A549 (cell line): Measurements from ENCODE around the gene SLBP. TPM values are rescaled to one million over a fixed set of nuclear protein-coding genes. Genes with fewer than 3 reads are reported as not detected.

ENCODE experiments used
- ATAC-seq, 2 experiments: fragments of 200-7000 bp in 1 of 2; fragments of >200 bp in 1 of 2; cut with Nextera tagmentation in 1 of 2; cut with Tn5 transposase in 1 of 2; 3 replicates each; pipeline versions ENCODE4 v1.8.0 to v1.9.1; 2018 to 2020; ENCODE audit warnings: mild to moderate bottlenecking in 1 of 2, moderate library complexity in 1 of 2
- CTCF ChIA-PET: fragments of 300-600 bp; sonication (Branson Sonifier 250); formaldehyde crosslinking; extraction: SDS; loops from one replicate; lab custom pipeline; 2021; ENCODE audit warnings: antibody characterized with exemption, inconsistent platforms; lab: Yijun Ruan, JAX
- POLR2A ChIA-PET: fragments of 350-600 bp; formaldehyde crosslinking; extraction: SDS; loops from one replicate; lab custom pipeline; 2021; ENCODE audit warnings: antibody characterized with exemption, inconsistent platforms; lab: Yijun Ruan, JAX
- DNase-seq, 2 experiments: peaks; one replicate each; pipeline versions ENCODE4 v3.0.0 to v3.0.0-alpha.2; 2011 to 2016; ENCODE audit warnings: low read depth in 1 of 2, low spot score in 1 of 2
- FAIRE-seq: peaks from 2 replicates; lab custom pipeline; 2011; peaks lifted over from hg19 to GRCh38; lab: Jason Lieb, UNC
- H3K27ac ChIP-seq, 2 experiments: fragments of >200 bp; sonication (Bioruptor Twin); formaldehyde crosslinking; 3 replicates each; pipeline ENCODE4 v1.5.1; 2016 to 2017
- H3K4me1 ChIP-seq: fragments of >200 bp; sonication (Bioruptor Twin); formaldehyde crosslinking; 3 replicates; pipeline ENCODE4 v1.6.1; 2016
- H3K4me2 ChIP-seq: fragments of >200 bp; sonication (Bioruptor Twin); formaldehyde crosslinking; 3 replicates; pipeline ENCODE4 v1.6.1; 2016
- H3K4me3 ChIP-seq: fragments of >200 bp; sonication (Bioruptor Twin); formaldehyde crosslinking; 3 replicates; pipeline ENCODE4 v1.5.1; 2016
- H3K9me3 ChIP-seq: fragments of >200 bp; sonication (Bioruptor Twin); formaldehyde crosslinking; 3 replicates; pipeline ENCODE4 v1.6.1; 2016
- ATOH8 ChIP-seq: fragments of 250-450 bp; sonication (Bioruptor Pico); IDR thresholded peaks from 2 replicates; pipeline ENCODE4 v1.5.0; 2020; ENCODE audit warnings: low read depth, mild to moderate bottlenecking, moderate library complexity
- BCL3 ChIP-seq: fragments of >200 bp; sonication (Bioruptor Twin); formaldehyde crosslinking; IDR thresholded peaks from 3 replicates; pipeline ENCODE4 v1.6.1; 2016
- CBX2 ChIP-seq: fragments of 200-600 bp; sonication (generic); IDR thresholded peaks from 2 replicates; pipeline ENCODE4 v1.6.1; 2016; ENCODE audit warnings: low read depth, mild to moderate bottlenecking, borderline replicate concordance
- CBX8 ChIP-seq: fragments of 200-600 bp; sonication (generic); IDR thresholded peaks from 2 replicates; pipeline ENCODE4 v1.6.1; 2016
- CHD4 ChIP-seq: fragments of 200-600 bp; sonication (generic); IDR thresholded peaks from 2 replicates; pipeline ENCODE4 v1.6.1; 2016; ENCODE audit warnings: antibody characterized with exemption, mild to moderate bottlenecking, borderline replicate concordance
- CTCF ChIP-seq: fragments of >200 bp; sonication (Bioruptor Twin); formaldehyde crosslinking; IDR thresholded peaks from 3 replicates; pipeline ENCODE4 v1.5.1; 2016
- EHF ChIP-seq: fragments of 250-450 bp; sonication (Bioruptor Pico); IDR thresholded peaks from 2 replicates; pipeline ENCODE4 v1.5.0; 2020; ENCODE audit warnings: mild to moderate bottlenecking
- ELK1 ChIP-seq: fragments of 150-350 bp; IDR thresholded peaks from 2 replicates; pipeline ENCODE4 v1.6.1; 2014; ENCODE audit warnings: low read depth, mild to moderate bottlenecking, low read length
- ESRRA ChIP-seq: fragments of 150-350 bp; IDR thresholded peaks from 2 replicates; pipeline ENCODE4 v1.6.1; 2014; ENCODE audit warnings: mild to moderate bottlenecking, low read length, borderline replicate concordance
- FOSB ChIP-seq: fragments of 250-450 bp; sonication (Bioruptor Pico); IDR thresholded peaks from 2 replicates; pipeline ENCODE4 v1.5.0; 2020; ENCODE audit warnings: mild to moderate bottlenecking, moderate library complexity
- FOXS1 ChIP-seq: fragments of 250-450 bp; sonication (Bioruptor Pico); IDR thresholded peaks from 2 replicates; pipeline ENCODE4 v1.5.0; 2020; ENCODE audit warnings: mild to moderate bottlenecking, moderate library complexity
- HEYL ChIP-seq: fragments of 250-450 bp; sonication (Bioruptor Pico); IDR thresholded peaks from 2 replicates; pipeline ENCODE4 v1.8.0; 2021; ENCODE audit warnings: mild to moderate bottlenecking, moderate library complexity
- HOXA7 ChIP-seq: fragments of 250-450 bp; sonication (Bioruptor Pico); IDR thresholded peaks from 2 replicates; pipeline ENCODE4 v1.5.0; 2020; ENCODE audit warnings: mild to moderate bottlenecking, moderate library complexity
- HOXB13 ChIP-seq: fragments of 250-450 bp; sonication (Bioruptor Pico); IDR thresholded peaks from 2 replicates; pipeline ENCODE4 v1.5.0; 2020; ENCODE audit warnings: low read depth, mild to moderate bottlenecking, moderate library complexity
- HOXB5 ChIP-seq: fragments of 250-450 bp; sonication (Bioruptor Pico); IDR thresholded peaks from 2 replicates; pipeline ENCODE4 v1.5.0; 2020; ENCODE audit warnings: mild to moderate bottlenecking, moderate library complexity
- JUN ChIP-seq, 2 experiments: fragments of >200 bp; sonication (Bioruptor Twin); formaldehyde crosslinking; IDR thresholded peaks; 2 replicates in 1 of 2; 3 replicates in 1 of 2; pipeline ENCODE4 v1.6.1; 2016 to 2017
- KDM5A ChIP-seq: fragments of 200-600 bp; sonication (generic); IDR thresholded peaks from 2 replicates; pipeline ENCODE4 v1.6.1; 2016; ENCODE audit warnings: antibody characterized with exemption, mild to moderate bottlenecking
- MAX ChIP-seq: IDR thresholded peaks from 2 replicates; pipeline ENCODE4 v1.6.1; 2012
- MYC ChIP-seq: IDR thresholded peaks from 2 replicates; pipeline ENCODE4 v1.6.1; 2012; ENCODE audit warnings: mild to moderate bottlenecking, inconsistent platforms, low read length, improper control_type of control experiment, borderline replicate concordance
- NFE2L2 ChIP-seq: fragments of 150-350 bp; conservative IDR thresholded peaks from 2 replicates; pipeline ENCODE4 v1.6.1; 2014; ENCODE audit warnings: low read length
- PBX3 ChIP-seq: IDR thresholded peaks from 2 replicates; pipeline ENCODE4 v1.6.1; 2012
- POLR2A ChIP-seq: IDR thresholded peaks from 2 replicates; pipeline ENCODE4 v1.6.1; 2012; ENCODE audit warnings: mild to moderate bottlenecking, low read length
- POLR2AphosphoS2 ChIP-seq: conservative IDR thresholded peaks from 2 replicates; pipeline ENCODE4 v1.6.1; 2012; ENCODE audit warnings: low read length, improper control_type of control experiment, inconsistent platforms
- RFX5 ChIP-seq: fragments of 450-650 bp; IDR thresholded peaks from 2 replicates; pipeline ENCODE4 v1.7.1; 2014; ENCODE audit warnings: antibody characterized with exemption, mild to moderate bottlenecking, moderate library complexity
- RNF2 ChIP-seq: fragments of 200-600 bp; sonication (generic); IDR thresholded peaks from 2 replicates; pipeline ENCODE4 v1.6.1; 2016; ENCODE audit warnings: low read depth, mild to moderate bottlenecking, antibody characterized with exemption, moderate library complexity, borderline replicate concordance
- SREBF2 ChIP-seq: fragments of 450-650 bp; IDR thresholded peaks from 2 replicates; pipeline ENCODE4 v1.6.1; 2014; ENCODE audit warnings: mild to moderate bottlenecking, moderate library complexity
- TFCP2L1 ChIP-seq: fragments of 250-450 bp; sonication (Bioruptor Pico); IDR thresholded peaks from 2 replicates; pipeline ENCODE4 v1.5.0; 2021; ENCODE audit warnings: mild to moderate bottlenecking
- TP53 ChIP-seq: fragments of 250-450 bp; sonication (Bioruptor Pico); IDR thresholded peaks from 2 replicates; pipeline ENCODE4 v1.5.0; 2021; ENCODE audit warnings: mild to moderate bottlenecking, moderate library complexity
- ZC3H11A ChIP-seq: fragments of 450-650 bp; IDR thresholded peaks from 2 replicates; pipeline ENCODE4 v1.6.1; 2014; ENCODE audit warnings: antibody characterized with exemption, mild to moderate bottlenecking
- ZNF302 ChIP-seq: fragments of 250-450 bp; sonication (Bioruptor Pico); IDR thresholded peaks from 2 replicates; pipeline ENCODE4 v1.9.0; 2021; ENCODE audit warnings: inconsistent platforms, mild to moderate bottlenecking, moderate library complexity
- ZSCAN20 ChIP-seq: fragments of 250-450 bp; sonication (Bioruptor Pico); IDR thresholded peaks from 2 replicates; pipeline ENCODE4 v1.8.0; 2022; ENCODE audit warnings: mild to moderate bottlenecking, moderate library complexity
- WGBS: methylation state at CpG from one replicate; pipeline ENCODE4 v1.1.6; 2017; ENCODE audit errors: missing lambda C conversion rate; 5-methylcytosine and 5-hydroxymethylcytosine counted together
- polyA plus RNA-seq, 4 experiments: library from polyadenylated mRNA; depleted of rRNA in 3 of 4; stranded (reverse); fragments of >200 nt; fragmentation: RNase III in 1 of 4; extraction: RNeasy Plus Mini Kit Qiagen cat#74134 plus additional on column Dnase treatment in 1 of 4; gene quantifications; 2 replicates in 3 of 4; 3 replicates in 1 of 4; pipeline ENCODE4 v1.2.3, GENCODE V29; 2011 to 2017

SLBP gene
- polyA plus RNA-seq, 2 of the 4 experiments (the other 2 are of a cell fraction): 80.5 to 89.9 TPM

GRCh38 chr4:1656132-1656531 is 56.0 kb downstream of the SLBP start:
- Histone ChIP-seq H3K4me1 (no peaks in the 10 kb centered on the region), H3K4me2 (no peak overlapping the region), H3K9me3 (no peaks in the 10 kb centered on the region), H3K27ac (no peak overlapping the region), H3K4me3 (no peak overlapping the region)
- 60% methylated on average over 1 of the region's 5 CpGs for WGBS
- POLR2A ChIA-PET: no interaction called here
- no peak for DNase-seq
- no peak for ATAC-seq
- TF ChIP-seq ESRRA (no peak), NFE2L2 (no peak), MYC (no peak), MAX (no peak), RNF2 (no peak), PBX3 (no peak), TFCP2L1 (no peak), JUN (IDR thresholded peaks at IDR 0.05) (no peak), CBX2 (no peak), ZNF302 (CRISPR knock-in tag) (no peak), RFX5 (no peak), POLR2AphosphoS2 (no peak), CBX8 (no peak), ELK1 (no peak), CHD4 (no peak), FOXS1 (no peak), HOXB5 (no peak), HOXB13 (no peak), EHF (CRISPR knock-in tag) (no peak)
- FAIRE-seq: no peak
- CTCF ChIA-PET: interaction anchor here (0.7 kb wide), 1 partner anchor 27 kb away, joined by 3 read pairs; no protein-coding TSS in a partner anchor

- H3K9me3 ChIP-seq: no peaks in the 10 kb centered on the region
- 85% methylated on average over 13 of the region's 18 CpGs for WGBS
Observed at GRCh38 chr4:1655676-1656075, 56.4 kb downstream of the SLBP start.

More at GRCh38 chr4:1655676-1656075, 56.4 kb downstream of the SLBP start:
- H3K4me2 ChIP-seq: no peak overlapping the region
- CTCF ChIA-PET: interaction anchor here (0.7 kb wide), 1 partner anchor 26 kb away, joined by 3 read pairs; no protein-coding TSS in a partner anchor
- FAIRE-seq (no peak), ATAC-seq (no peak), DNase-seq (no peak)
- POLR2A ChIA-PET: no interaction called here
- no peak overlapping the region for H3K4me3 ChIP-seq
- no peak for TF ChIP-seq SREBF2
- TF ChIP-seq HOXA7 (CRISPR knock-in tag): no peak
- TF ChIP-seq EHF (CRISPR knock-in tag): no peak
- no peak for TF ChIP-seq ATOH8 (CRISPR knock-in tag)
- TF ChIP-seq POLR2A: no peak
- no peak for TF ChIP-seq FOSB (CRISPR knock-in tag)
- TF ChIP-seq CBX2: no peak
- TF ChIP-seq RNF2: no peak
- TF ChIP-seq BCL3: no peak
- TF ChIP-seq ZC3H11A: no peak
- no peak for TF ChIP-seq ZSCAN20 (CRISPR knock-in tag)
- no peak for TF ChIP-seq TP53 (CRISPR knock-in tag)
- TF ChIP-seq CTCF: no peak
- no peak for TF ChIP-seq POLR2AphosphoS2
- no peak for TF ChIP-seq CBX8
- TF ChIP-seq KDM5A: no peak
- TF ChIP-seq HEYL (CRISPR knock-in tag): no peak
- TF ChIP-seq ESRRA: no peak
- no peak overlapping the region for H3K27ac ChIP-seq
- no peaks in the 10 kb centered on the region for H3K4me1 ChIP-seq
